Left colon (tissue), 2 donors: Measurements from ENCODE around the gene UPP1. TPM values are rescaled to one million over a fixed set of nuclear protein-coding genes. Genes with fewer than 3 reads are reported as not detected.
"Not testable (repeated sequence)": the region's sequence is repeated elsewhere in the genome, so short reads cannot be mapped to it uniquely, and the experiment has no call there.

ENCODE experiments used
- ATAC-seq: fragments of 200-7000 bp; cut with Tn5 transposase; one replicate; pipeline ENCODE4 v1.9.1; 2020; ENCODE audit warnings: mild to moderate bottlenecking, moderate library complexity
- DNase-seq, 2 donors: peaks; one replicate each; pipeline ENCODE4 v3.0.0-alpha.2; 2020
- intact Hi-C, 2 donors: fragments of 100-400 bp; cut with DNase I in 1 of 2; cut with micrococcal nuclease in 1 of 2; formaldehyde crosslinking; loops; one replicate each; pipeline versions ENCODE4 v1.11.2 to v1.14.0; 2022; cut with DNase I, micrococcal nuclease
- long read RNA-seq: library from polyadenylated mRNA; unstranded; transcript quantifications from one replicate; pipeline ENCODE4 v2.0.0, GENCODE V29; 2021
- total RNA-seq, 2 donors: library from RNA; stranded (reverse); fragmentation: NEBNext Ultra II Directional; extraction: Animal tissue kit (Norgen Biotek cat#: 25700); gene quantifications; one replicate each; pipeline ENCODE4 v1.2.1, GENCODE V29; 2021
- donor health status: DM: no; HTN: no; CAD: no.
- donor health status: DM: yes; HTN: yes; CAD: no.

UPP1 gene
- 10 to 100 TPM; 45.6 to 54.2 TPM for total RNA-seq
- long read RNA-seq, transcript UPP1-202 (6 exons, 955 nt): minor isoform, 10 of 49 reads
- long read RNA-seq, transcript UPP1-203 (9 exons, 1,375 nt): major isoform, 16 of 49 reads
- long read RNA-seq, partial matches to known transcripts: 11 of 49 reads
- long read RNA-seq, other reads (novel, unspliced or antisense): 9 of 49 reads

DNA sequence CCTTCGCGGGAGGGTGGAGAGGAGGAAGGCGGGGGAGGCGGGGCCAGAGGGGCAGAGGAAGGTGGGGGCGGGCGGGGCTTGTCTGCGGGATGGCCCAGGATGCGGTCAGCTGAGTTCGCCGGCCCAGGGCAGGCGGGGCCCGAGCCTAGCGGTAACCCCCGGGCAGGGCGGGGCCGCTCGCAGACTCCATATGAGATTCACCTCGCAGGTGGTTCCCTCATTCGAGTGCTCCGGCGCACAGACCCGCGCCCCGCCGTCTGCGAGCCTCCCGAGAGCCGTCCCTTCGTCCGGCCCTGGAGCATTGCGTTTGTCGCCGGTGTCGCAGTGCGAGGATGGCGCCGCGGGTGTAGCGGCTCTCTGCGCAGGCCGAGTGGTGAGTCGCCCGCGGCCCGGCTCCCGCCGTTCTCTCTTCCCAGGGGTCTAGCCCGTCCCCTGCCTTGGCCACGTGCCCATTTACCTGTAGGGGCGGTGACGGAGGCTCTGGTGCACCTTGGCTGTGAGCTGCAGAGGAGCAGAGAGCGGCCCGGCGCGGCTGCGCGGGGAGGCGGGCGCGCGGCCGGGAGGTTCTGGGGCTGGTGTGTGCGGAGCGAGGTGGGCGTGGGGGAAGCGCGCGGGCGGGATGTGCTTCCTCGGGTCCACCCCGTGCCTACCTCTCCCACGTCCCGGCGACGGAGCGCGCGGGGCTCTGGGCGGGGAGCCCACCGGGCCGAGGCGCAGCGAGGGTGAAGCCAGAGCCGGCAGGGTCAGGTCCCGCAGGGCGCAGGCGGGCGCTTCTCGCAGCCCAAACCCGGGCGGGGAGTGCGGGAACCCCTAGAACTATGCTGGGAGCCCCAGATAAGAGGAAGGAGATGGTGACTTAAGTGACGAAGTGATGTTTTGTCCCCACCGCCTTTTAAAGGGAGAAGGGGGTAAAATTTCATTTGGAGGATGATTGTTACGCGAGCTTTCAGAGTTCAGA is at the start of gene UPP1:
UPP1 (plus strand) TSS at position 220 of the 958 bp plus-strand sequence. CDS start 5,519 bp downstream, outside the sequence.
- peak; percentile 82 for ATAC-seq
- intact Hi-C loops: no loop called here
- DNase-seq: peak; percentile 96 to 97

DNA sequence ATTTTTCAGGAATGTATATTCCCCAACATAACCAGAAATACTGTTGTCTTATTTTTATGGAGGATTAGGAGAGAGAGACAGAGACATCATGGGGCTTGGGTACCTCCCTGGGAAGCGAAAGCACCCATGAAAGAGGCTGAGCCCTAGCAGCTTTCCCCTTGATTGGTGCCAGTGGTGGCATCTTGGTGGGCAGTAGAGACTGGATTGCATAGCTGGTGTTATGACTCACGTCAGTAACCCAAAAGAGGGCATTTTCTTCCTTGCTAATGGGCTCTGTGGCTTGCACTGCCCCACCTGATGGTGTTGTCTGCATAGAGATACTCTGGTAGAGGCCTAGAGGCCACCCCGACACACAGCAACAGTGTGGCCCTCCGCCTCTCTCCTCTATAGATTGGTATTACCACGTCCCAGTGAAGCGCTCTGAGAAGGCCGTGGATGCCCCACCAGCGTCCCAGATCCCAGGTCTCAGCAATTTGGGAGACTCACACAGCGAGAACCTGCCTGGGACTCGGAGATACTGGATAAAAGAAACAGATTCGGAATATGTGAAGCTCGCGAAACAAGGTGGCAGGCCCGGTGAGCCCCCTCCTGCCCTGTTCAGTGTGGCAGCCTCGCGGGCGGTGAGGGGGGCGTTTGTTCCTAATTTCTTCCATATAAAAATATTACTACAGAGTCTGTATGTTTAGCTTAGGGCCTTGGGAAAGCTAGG is 48.0 kb upstream of the UPP1 start:
- intact Hi-C loops: no loop called here
- DNase-seq (no peak), ATAC-seq (no peak)

DNA sequence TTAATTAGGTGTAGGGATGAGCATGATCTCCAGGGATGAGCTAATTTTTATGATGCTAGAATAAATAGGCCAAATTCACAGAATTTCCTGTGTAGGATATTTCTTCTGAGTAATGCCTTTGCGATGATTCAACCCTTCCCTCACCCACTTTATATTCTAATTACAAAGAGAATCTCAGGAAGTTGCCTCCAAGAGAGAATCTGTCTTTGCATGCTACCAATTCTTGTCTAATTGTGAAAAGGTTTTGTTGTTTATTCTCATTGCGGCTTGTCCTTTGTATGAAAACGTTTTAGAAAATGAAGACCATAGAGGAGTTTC is 47.5 kb upstream of the UPP1 start:
- DNase-seq: no peak
- intact Hi-C loops: no loop called here
- no peak for ATAC-seq

DNA sequence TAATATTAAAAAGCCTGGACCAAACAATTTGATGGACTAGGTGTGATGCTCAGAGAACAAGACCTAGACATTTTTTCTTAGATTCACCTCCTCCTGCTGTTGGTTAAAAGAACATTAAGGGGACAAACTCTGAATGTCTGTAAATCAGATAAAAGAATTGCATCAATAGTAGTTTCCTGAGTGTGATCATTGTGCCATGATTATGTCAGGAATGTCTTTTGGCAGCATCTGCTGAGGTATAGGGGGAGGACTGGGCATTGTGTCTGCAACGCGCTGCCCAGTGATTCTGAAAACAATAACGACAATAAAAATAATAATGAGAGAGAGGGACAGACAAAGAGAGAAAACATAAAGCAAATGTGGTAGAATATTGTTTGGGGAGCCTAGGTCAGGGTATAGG is 46.8 kb upstream of the UPP1 start:
- DNase-seq: no peak
- intact Hi-C loops: no loop called here

DNA sequence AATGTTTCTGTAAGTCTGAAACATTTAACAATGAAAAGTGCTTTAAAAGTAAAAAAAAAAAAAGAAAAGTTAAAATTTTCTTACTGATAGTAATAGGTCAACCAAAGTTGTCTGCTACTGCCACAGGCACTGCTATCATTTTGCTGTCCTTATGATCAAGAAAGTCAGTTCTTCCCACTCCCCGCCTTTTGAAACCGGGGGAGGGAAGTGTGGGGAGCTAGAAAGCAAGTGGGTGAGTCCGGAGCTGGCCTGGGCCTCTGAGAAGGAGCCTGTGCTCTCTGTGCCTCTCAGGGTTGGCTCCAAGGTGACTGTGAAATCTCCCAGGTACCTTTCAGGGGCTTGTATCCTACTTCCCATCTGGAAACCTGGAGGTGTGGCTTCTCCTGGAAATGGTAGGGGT is 46.4 kb upstream of the UPP1 start:
- DNase-seq (no peak), ATAC-seq (no peak)
- intact Hi-C loops: no loop called here

More for the DNA sequence above, 46.8 kb upstream of the UPP1 start:
- ATAC-seq: no peak

DNA sequence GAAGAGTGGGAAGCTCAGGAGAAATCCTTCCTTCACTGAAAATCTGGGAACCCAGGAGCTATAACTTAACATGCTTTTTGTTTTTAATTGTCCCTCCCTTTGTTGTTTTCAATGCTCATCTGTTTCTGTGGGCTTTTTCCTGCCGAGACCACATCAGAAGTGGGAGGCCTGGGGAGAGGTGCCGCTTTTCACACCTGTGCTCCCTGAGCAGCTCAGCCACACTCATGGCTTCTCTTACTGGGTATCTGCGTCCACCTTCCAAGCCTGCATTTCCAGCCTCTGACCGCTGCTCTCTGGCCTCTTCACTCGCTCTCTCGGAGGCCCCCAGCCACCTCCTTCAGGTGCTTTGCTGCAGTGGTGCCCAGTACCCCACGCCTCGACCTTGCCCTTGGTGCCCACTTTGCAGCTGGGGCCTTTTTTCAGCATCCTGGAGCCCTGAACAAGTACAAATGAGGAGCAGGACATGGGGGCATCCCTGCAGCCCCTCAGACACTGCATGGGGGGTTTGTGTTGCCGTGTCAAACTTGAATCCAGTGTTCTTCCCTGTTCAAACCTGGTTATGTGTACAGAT is 43.8 kb upstream of the UPP1 start:
- intact Hi-C loops: no loop called here
- ATAC-seq (no peak), DNase-seq (no peak)

DNA sequence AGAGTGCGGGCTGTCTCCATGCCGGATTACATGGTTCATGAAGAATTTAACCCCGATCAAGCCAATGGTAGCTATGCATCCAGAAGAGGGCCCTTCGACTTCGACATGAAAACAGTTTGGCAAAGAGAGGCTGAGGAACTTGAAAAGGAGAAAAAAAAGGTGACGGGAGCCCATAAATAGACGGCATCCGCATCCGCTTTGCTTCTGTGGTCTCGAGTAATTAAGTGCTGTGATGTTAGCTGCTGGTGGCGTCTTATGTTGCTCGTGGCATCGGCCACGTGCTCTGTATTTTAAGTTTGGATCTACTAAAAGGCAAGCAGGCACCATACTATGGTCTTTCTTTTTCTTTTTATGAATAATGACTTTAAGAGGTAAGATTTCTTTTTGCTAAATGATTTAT is 42.6 kb upstream of the UPP1 start:
- ATAC-seq (no peak), DNase-seq (no peak)
- intact Hi-C loops: no loop called here

DNA sequence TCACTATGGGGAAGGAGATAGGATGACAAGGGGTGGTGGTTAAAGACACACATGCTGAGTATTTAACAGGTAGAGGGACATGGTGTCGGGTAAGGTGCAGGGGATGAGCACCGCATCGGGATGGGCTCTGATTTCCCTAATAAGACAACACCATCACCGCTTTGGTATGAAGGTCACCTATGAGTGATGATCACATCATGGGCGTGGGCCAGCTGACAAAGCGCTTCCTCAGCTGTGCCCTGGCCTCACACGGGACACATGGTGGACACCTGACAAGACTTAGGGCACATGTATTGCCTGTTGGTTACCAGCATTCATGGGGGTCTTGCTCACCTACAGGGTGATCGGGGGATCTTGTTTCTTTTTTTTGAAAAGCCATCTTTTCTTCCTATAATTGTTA is 41.0 kb upstream of the UPP1 start:
- DNase-seq (no peak), ATAC-seq (no peak)
- intact Hi-C loops: no loop called here

DNA sequence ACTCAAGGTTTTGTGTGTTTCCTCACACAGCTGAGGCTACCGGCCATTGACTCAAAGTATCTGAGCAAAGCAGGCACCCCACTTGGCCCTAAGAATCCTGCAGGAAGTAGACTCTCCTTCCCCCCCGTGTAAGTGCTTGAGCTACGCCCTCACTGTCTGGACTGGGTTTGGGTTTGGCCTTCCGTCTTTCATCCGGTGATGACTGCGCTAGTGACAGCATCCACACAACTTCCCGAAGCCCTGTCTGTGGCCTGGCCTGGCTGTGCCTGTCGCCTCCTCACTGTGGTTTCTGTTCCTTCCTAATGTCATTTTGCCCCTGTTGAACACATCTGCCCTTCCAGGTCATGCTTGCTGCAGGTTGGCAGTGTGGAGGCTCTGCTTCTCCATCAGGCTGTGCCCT is 39.2 kb upstream of the UPP1 start:
- no peak for DNase-seq
- ATAC-seq: no peak
- intact Hi-C loops: no loop called here

DNA sequence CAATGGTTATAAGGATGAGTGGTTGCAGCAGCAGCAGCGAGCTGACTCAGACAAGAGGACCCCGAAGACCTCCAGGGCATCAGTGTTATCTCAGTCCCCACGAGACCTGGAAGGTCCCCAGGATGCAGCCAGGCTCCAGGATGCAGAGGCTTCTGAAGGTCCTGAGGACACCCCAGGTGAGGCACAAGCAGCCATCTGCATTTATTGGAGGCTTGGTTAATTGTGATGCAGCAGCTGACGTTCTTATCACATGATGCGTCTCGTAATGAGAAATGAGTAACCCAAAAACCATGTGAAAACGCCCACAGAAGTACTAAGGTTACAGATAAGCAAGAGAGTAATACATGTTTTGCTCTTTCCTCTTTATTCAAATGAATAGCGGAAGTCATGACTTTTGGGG is 36.3 kb upstream of the UPP1 start:
- no peak for DNase-seq
- intact Hi-C loops: no loop called here
- no peak for ATAC-seq

DNA sequence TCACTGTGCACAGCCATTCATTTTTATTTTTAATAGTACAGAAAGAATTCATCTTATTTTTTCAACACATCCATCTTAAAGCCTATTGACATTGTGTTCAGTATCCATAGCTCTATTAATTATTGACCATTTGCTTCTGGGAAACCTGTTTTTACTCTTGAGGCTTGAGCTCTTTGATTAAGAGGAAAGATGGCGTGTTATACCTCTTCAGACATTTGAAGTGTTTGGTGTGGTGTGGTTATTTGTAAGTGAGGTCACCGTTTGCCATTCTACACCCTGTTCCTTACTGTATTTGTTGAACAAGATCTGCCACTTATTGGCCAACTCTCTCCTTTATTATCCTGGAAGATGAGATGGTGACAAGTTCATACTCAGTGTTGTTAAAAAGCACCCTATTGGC is 35.3 kb upstream of the UPP1 start:
- ATAC-seq (no peak), DNase-seq (no peak)
- intact Hi-C loops: no loop called here

DNA sequence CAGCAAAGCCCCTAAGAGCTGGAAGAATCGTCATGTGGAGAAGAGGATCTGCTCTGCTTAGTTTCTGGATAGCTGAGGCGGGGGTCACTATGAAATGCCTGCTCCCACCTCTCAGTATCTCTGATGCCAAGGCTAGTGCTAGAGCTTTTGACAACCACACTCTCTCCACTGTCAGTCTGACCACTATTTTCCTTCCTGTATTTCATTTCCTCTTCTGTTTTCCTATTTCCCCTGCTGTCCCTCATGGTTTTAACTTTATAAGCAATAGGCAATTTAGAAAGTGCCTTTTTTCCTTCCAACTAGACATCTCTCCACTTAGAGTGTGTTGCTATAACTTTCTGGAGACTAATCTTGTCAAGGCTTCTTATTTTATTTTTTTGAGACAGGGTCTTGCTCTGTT is 30.1 kb upstream of the UPP1 start:
- ATAC-seq (no peak), DNase-seq (no peak)
- intact Hi-C loops: no loop called here

DNA sequence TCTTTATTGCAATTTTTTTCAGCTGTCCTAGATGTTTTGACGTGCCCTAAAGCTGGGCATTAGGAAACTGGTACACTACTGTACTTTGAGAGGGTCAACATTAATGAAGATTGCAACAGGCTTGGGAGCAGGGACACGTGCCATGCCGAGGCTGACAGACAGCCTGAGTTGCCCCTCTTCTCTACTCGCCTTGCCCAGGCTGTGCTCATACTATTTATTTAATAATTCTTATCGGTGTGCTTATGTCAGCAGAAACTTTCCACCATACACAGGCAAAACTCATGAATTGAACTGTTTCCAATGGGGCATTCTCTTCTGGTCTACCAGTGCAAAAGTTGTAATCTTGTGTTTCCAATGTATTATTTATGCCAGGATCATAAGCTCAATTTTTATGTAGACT is 29.4 kb upstream of the UPP1 start:
- DNase-seq (no peak), ATAC-seq (no peak)
- intact Hi-C loops: no loop called here

DNA sequence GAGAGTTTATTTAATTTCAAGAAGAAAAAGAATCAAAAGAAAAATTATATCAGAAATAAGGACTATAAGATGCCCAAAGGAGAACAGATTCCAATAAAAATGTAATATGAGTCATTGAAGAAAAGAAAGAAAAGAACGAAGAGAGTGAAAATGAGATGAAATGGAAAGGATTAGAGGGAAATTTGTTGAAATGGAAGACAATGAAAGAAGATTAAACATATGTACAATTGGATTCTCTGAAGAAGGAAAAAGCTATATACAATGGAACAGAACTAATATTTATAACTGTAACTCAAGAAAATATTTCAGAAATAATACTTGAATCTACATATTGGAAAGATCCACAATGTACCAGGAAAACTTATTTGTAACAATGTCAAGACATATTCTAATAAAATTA is 25.1 kb upstream of the UPP1 start:
- intact Hi-C loops: no loop called here
- ATAC-seq (no peak), DNase-seq (no peak)

DNA sequence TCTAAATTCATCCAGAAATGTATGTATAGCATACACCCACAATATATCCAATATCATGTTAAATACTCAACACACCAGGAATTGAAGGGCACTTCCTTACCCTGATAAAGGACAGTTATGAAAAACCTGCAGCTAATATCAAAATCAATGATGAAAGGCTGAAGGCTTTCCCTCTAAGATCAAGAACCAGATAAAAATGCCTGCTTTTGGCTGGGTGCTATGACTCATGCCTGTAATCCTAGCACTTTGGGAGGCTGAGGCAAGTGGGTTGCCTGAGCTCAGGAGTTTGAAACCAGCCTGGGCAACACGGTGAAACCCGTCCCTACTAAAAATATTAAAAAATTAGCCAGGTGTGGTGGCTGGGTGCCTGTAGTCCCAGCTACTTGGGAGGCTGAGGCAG is 21.6 kb upstream of the UPP1 start:
- ATAC-seq: no peak
- no peak for DNase-seq
- intact Hi-C loops: no loop called here

DNA sequence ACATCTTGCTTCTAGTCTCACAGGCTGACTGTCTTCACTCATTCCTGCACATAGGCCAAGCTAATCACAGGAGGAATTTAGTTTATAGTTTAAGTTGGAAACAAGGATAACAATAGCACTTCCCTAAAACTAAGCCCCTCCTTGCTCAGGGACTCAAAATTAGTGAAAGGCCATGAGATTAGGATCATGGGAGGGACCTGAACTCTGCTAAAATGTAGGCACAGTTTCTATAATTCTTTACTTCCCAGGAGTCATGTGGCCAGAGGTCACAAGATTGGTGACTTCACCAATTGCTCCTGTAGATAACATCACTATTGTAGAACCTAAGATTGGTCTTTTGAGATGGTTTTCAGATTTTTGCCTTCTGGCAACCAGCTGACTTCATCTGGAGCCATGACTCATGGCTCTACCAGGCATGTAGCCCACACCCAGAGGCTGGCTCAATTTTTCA is 14.8 kb upstream of the UPP1 start:
- ATAC-seq (no peak), DNase-seq (no peak)

DNA sequence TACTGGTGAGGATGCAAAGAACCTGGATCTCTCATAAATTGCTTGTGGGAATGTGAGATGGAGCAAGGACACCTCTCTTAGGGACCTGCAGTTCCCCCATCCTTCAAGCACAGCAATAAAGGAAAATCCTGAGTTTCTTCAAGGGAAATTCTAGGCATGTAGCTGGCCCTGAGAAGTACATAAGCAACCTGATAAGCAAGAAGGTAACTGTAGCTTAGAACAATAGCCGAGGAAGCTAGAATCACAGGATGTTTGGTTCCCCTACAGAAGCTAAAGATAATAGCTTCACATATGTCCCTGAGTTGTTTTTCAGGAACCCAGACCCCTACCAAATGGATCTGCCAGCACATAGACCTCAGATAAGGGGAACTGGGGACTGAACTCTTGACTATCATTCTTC is 11.6 kb upstream of the UPP1 start:
- DNase-seq (no peak), ATAC-seq (no peak)
- intact Hi-C loops: no loop called here

More for the DNA sequence above, 14.8 kb upstream of the UPP1 start:
- intact Hi-C loops: no loop called here

DNA sequence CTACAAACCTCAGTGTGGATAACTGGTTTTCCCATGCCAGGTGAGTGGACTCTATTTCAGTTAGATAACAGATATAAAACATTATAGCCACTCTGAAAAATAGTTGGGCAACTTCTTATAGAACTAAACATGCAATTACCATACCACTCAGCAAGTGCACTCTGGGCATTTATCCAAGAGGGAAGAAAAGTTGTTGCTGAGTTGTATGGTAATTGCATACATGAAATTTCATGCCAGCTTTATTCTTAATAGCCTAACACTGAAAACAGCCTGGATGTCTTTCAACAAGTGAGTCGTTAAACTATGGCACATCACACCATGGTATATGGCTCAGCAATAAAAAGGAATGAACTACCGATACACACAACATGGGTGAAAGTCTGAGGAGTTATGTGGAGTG is 10.6 kb upstream of the UPP1 start:
- DNase-seq (no peak), ATAC-seq (peak; percentile 89)
- intact Hi-C loops: no loop called here

DNA sequence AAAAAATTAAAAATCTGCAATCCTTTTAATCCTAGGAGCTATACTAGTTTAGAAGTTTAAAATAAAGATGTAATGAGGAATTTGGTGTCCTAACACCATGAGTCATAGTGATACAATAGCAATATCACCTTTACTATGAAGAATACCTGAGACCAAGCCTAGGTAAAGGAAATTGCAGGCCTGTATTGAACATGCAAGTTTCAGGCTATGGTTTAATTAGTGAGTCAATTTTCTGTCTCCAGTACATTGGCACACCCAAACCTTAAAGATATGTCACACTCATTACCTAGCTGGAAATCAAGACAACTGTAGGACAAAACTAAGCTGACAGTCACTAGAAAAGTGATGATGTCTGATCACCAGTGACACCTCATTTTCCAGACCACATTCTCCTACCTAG is 6.7 kb upstream of the UPP1 start:
- ATAC-seq: peak; percentile 44
- intact Hi-C loops, DNase-seq: not testable (repeated sequence)
